HEK293 (cell line): ENCODE data around the gene SLC25A45.

ENCODE experiments used
- FEZF1 ChIP-seq: fragments of 450-650 bp; formaldehyde crosslinking; IDR thresholded peaks from 2 replicates; pipeline ENCODE4 v1.5.1; 2016; ENCODE audit warnings: missing biosample characterization, missing genetic modification characterization
- PBX3 ChIP-seq: sonication (generic); formaldehyde crosslinking; IDR thresholded peaks from 2 replicates; pipeline ENCODE4 v1.8.1; 2022; ENCODE audit warnings: mild to moderate bottlenecking, moderate library complexity, missing genetic modification reagents
- SCRT1 ChIP-seq: fragments of 450-650 bp; formaldehyde crosslinking; IDR thresholded peaks from 2 replicates; pipeline ENCODE4 v1.5.1; 2016; ENCODE audit warnings: missing biosample characterization, missing genetic modification characterization, borderline replicate concordance
- TSHZ1 ChIP-seq: fragments of 450-650 bp; formaldehyde crosslinking; IDR thresholded peaks from 2 replicates; pipeline ENCODE4 v1.5.1; 2016; ENCODE audit warnings: missing biosample characterization, missing genetic modification characterization, borderline replicate concordance
- ZBTB8A ChIP-seq: fragments of 450-650 bp; formaldehyde crosslinking; IDR thresholded peaks from 2 replicates; pipeline ENCODE4 v1.5.1; 2016; ENCODE audit warnings: missing biosample characterization, missing genetic modification characterization
- ZEB2 ChIP-seq: fragments of 450-650 bp; formaldehyde crosslinking; IDR thresholded peaks from 2 replicates; pipeline ENCODE4 v1.5.1; 2016; ENCODE audit warnings: missing biosample characterization, missing genetic modification characterization
- ZFHX2 ChIP-seq: fragments of 450-650 bp; formaldehyde crosslinking; conservative IDR thresholded peaks from 2 replicates; pipeline ENCODE4 v1.5.1; 2016; ENCODE audit warnings: missing biosample characterization, missing genetic modification characterization
- ZFP41 ChIP-seq: fragments of 450-650 bp; formaldehyde crosslinking; IDR thresholded peaks from 2 replicates; pipeline ENCODE4 v1.5.1; 2016; ENCODE audit warnings: missing biosample characterization, missing genetic modification characterization, borderline replicate concordance
- ZNF10 ChIP-seq: fragments of 450-650 bp; formaldehyde crosslinking; IDR thresholded peaks from 2 replicates; pipeline ENCODE4 v1.5.1; 2017; ENCODE audit warnings: missing biosample characterization, missing genetic modification characterization
- ZNF157 ChIP-seq: fragments of 450-650 bp; formaldehyde crosslinking; IDR thresholded peaks from 2 replicates; pipeline ENCODE4 v1.5.1; 2016; ENCODE audit warnings: missing biosample characterization, missing genetic modification characterization
- ZNF202 ChIP-seq: fragments of 450-650 bp; formaldehyde crosslinking; IDR thresholded peaks from 2 replicates; pipeline ENCODE4 v1.5.1; 2016; ENCODE audit warnings: missing biosample characterization, missing genetic modification characterization, borderline replicate concordance
- ZNF211 ChIP-seq: fragments of 450-650 bp; formaldehyde crosslinking; IDR thresholded peaks from 2 replicates; pipeline ENCODE4 v1.5.1; 2016; ENCODE audit warnings: low read depth, missing biosample characterization, missing genetic modification characterization
- ZNF292 ChIP-seq: fragments of 450-650 bp; formaldehyde crosslinking; IDR thresholded peaks from 2 replicates; pipeline ENCODE4 v1.5.1; 2016; ENCODE audit warnings: low read depth, missing biosample characterization, missing genetic modification characterization, borderline replicate concordance
- ZNF302 ChIP-seq: fragments of 450-650 bp; formaldehyde crosslinking; IDR thresholded peaks from 2 replicates; pipeline ENCODE4 v1.5.1; 2016; ENCODE audit warnings: missing biosample characterization, missing genetic modification characterization, low read depth
- ZNF354C ChIP-seq: fragments of 450-650 bp; formaldehyde crosslinking; IDR thresholded peaks from 2 replicates; pipeline ENCODE4 v1.5.1; 2016; ENCODE audit warnings: missing biosample characterization, missing genetic modification characterization, low read depth, borderline replicate concordance
- ZNF423 ChIP-seq: fragments of 450-650 bp; formaldehyde crosslinking; IDR thresholded peaks from 2 replicates; pipeline ENCODE4 v1.5.1; 2016; ENCODE audit warnings: missing biosample characterization, missing genetic modification characterization
- ZNF521 ChIP-seq: fragments of 450-650 bp; formaldehyde crosslinking; IDR thresholded peaks from 2 replicates; pipeline ENCODE4 v1.5.1; 2017; ENCODE audit warnings: missing biosample characterization, mild to moderate bottlenecking, missing genetic modification characterization
- ZNF530 ChIP-seq: fragments of 450-650 bp; formaldehyde crosslinking; IDR thresholded peaks from 2 replicates; pipeline ENCODE4 v1.5.1; 2016; ENCODE audit warnings: low read depth, missing biosample characterization, missing genetic modification characterization
- ZNF580 ChIP-seq: fragments of 450-650 bp; formaldehyde crosslinking; IDR thresholded peaks from 2 replicates; pipeline ENCODE4 v1.5.1; 2016; ENCODE audit warnings: missing biosample characterization, missing genetic modification characterization
- ZNF629 ChIP-seq: fragments of 450-650 bp; formaldehyde crosslinking; IDR thresholded peaks from 2 replicates; pipeline ENCODE4 v1.5.1; 2017; ENCODE audit warnings: missing biosample characterization, missing genetic modification characterization
- ZNF639 ChIP-seq: fragments of 450-650 bp; formaldehyde crosslinking; IDR thresholded peaks from 2 replicates; pipeline ENCODE4 v1.5.1; 2016; ENCODE audit warnings: missing biosample characterization, missing genetic modification characterization
- ZNF654 ChIP-seq: fragments of 450-650 bp; formaldehyde crosslinking; IDR thresholded peaks from 2 replicates; pipeline ENCODE4 v1.5.1; 2016; ENCODE audit warnings: low read depth, missing biosample characterization, missing genetic modification characterization
- ZNF792 ChIP-seq: fragments of 450-650 bp; formaldehyde crosslinking; IDR thresholded peaks from 2 replicates; pipeline ENCODE4 v1.5.1; 2016; ENCODE audit warnings: missing biosample characterization, missing genetic modification characterization
- ZSCAN18 ChIP-seq: fragments of 450-650 bp; formaldehyde crosslinking; IDR thresholded peaks from 2 replicates; pipeline ENCODE4 v1.5.1; 2016; ENCODE audit warnings: missing biosample characterization, missing genetic modification characterization
- TF ChIP-seq, protein P1 (sequence below): fragments of 450-650 bp; formaldehyde crosslinking; IDR thresholded peaks from 2 replicates; pipeline ENCODE4 v1.5.1; 2016; ENCODE audit warnings: missing biosample characterization, missing genetic modification characterization
- TF ChIP-seq, protein P2 (sequence below): fragments of 450-650 bp; formaldehyde crosslinking; IDR thresholded peaks from 2 replicates; pipeline ENCODE4 v1.5.1; 2016; ENCODE audit warnings: missing biosample characterization, missing genetic modification characterization

Gene SLC25A45

GRCh38 chr11:65419772-65420481 lies 37.5 kb upstream of the SLC25A45 start (continued):
- TF ChIP-seq, protein P1, sequence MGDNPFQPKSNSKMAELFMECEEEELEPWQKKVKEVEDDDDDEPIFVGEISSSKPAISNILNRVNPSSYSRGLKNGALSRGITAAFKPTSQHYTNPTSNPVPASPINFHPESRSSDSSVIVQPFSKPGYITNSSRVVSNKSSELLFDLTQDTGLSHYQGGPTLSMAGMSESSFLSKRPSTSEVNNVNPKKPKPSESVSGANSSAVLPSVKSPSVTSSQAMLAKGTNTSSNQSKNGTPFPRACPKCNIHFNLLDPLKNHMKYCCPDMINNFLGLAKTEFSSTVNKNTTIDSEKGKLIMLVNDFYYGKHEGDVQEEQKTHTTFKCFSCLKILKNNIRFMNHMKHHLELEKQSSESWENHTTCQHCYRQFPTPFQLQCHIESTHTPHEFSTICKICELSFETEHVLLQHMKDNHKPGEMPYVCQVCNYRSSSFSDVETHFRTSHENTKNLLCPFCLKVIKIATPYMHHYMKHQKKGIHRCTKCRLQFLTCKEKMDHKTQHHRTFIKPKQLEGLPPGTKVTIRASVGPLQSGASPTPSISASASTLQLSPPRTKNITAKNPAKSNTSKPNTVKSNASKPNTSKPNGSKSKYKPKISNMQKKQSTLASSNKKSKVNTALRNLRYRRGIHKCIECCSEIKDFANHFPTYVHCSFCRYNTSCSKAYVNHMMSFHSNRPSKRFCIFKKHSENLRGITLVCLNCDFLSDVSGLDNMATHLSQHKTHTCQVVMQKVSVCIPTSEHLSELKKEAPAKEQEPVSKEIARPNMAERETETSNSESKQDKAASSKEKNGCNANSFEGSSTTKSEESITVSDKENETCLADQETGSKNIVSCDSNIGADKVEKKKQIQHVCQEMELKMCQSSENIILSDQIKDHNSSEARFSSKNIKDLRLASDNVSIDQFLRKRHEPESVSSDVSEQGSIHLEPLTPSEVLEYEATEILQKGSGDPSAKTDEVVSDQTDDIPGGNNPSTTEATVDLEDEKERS (tag by site-specific recombination) = no peak
- TF ChIP-seq ZNF654 (tag by site-specific recombination) (no peak), ZFP41 (tag by site-specific recombination) (no peak), ZNF580 (tag by site-specific recombination) (no peak), ZNF530 (tag by site-specific recombination) (no peak), ZNF423 (tag by site-specific recombination) (no peak), ZNF157 (tag by site-specific recombination) (no peak), ZNF639 (tag by site-specific recombination) (no peak), ZNF202 (tag by site-specific recombination) (no peak), ZSCAN18 (tag by site-specific recombination) (no peak), ZNF354C (no peak), ZNF302 (tag by site-specific recombination) (no peak), ZNF629 (tag by site-specific recombination) (0 out of 2 replicates have a peak, but pooled peaks have one; percentile 14), PBX3 (CRISPR knock-in tag) (no peak), SCRT1 (tag by site-specific recombination) (no peak), ZBTB8A (tag by site-specific recombination) (no peak), FEZF1 (tag by site-specific recombination) (no peak), ZNF211 (tag by site-specific recombination) (no peak), ZNF292 (tag by site-specific recombination) (no peak), ZNF521 (tag by site-specific recombination) (no peak), TSHZ1 (tag by site-specific recombination) (no peak), ZNF10 (tag by site-specific recombination) (no peak), ZFHX2 (tag by site-specific recombination) (peak; percentile 74), ZEB2 (tag by site-specific recombination) (0 out of 2 replicates have a peak, but pooled peaks have one; percentile 26), ZNF792 (tag by site-specific recombination) (no peak)
- TF ChIP-seq, protein P2, sequence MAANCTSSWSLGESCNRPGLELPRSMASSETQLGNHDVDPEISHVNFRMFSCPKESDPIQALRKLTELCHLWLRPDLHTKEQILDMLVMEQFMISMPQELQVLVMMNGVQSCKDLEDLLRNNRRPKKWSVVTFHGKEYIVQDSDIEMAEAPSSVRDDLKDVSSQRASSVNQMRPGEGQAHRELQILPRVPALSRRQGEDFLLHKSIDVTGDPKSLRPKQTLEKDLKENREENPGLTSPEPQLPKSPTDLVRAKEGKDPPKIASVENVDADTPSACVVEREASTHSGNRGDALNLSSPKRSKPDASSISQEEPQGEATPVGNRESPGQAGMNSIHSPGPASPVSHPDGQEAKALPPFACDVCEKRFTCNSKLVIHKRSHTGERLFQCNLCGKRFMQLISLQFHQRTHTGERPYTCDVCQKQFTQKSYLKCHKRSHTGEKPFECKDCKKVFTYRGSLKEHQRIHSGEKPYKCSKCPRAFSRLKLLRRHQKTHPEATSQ (tag by site-specific recombination) = no peak
